H1 (cell line): ENCODE data around the gene RNF151. TPM values are rescaled to one million over a fixed set of nuclear protein-coding genes. Genes with fewer than 3 reads are reported as not detected.

Experiments used
- ASH2L ChIP-seq: fragments of 200-600, 300-600 bp; sonication (generic); IDR thresholded peaks from one replicate; pipeline ENCODE4 v1.7.1; 2017; ENCODE audit warnings: low read length
- CEBPB ChIP-seq: IDR thresholded peaks from 2 replicates; pipeline ENCODE4 v1.6.1; 2012; ENCODE audit warnings: low read depth, low read length
- polyA plus RNA-seq, 7 experiments: library from polyadenylated mRNA; depleted of rRNA in 3 of 7; stranded (reverse) in 5 of 7; unstranded in 2 of 7; fragments of >200 nt in 5 of 7; fragments of 200-250 nt in 2 of 7; gene quantifications; 1 replicate in 5 of 7; 2 replicates in 1 of 7; 4 replicates in 1 of 7; pipeline versions ENCODE4 v1.2.1 to v1.2.3, GENCODE V29; 2011 to 2013; ENCODE audit warnings: missing spikeins in 2 of 7, mixed read lengths in 2 of 7
- total RNA-seq: library from RNA; stranded (reverse); fragmentation: NEBNext Ultra II Directional; extraction: Animal tissue kit (Norgen Biotek cat#: 25700); gene quantifications from 2 replicates; pipeline ENCODE4 v1.2.1, GENCODE V29; 2021
- TF ChIP-seq, protein P1 (sequence below): IDR thresholded peaks from 2 replicates; pipeline ENCODE4 v1.6.1; 2012; ENCODE audit warnings: inconsistent platforms

Gene RNF151
- total and polyA plus RNA-seq, 2 of the 8 experiments (the other 6 are each of a cell fraction or from before 2014, with no cell fraction given) = not detected

DNA sequence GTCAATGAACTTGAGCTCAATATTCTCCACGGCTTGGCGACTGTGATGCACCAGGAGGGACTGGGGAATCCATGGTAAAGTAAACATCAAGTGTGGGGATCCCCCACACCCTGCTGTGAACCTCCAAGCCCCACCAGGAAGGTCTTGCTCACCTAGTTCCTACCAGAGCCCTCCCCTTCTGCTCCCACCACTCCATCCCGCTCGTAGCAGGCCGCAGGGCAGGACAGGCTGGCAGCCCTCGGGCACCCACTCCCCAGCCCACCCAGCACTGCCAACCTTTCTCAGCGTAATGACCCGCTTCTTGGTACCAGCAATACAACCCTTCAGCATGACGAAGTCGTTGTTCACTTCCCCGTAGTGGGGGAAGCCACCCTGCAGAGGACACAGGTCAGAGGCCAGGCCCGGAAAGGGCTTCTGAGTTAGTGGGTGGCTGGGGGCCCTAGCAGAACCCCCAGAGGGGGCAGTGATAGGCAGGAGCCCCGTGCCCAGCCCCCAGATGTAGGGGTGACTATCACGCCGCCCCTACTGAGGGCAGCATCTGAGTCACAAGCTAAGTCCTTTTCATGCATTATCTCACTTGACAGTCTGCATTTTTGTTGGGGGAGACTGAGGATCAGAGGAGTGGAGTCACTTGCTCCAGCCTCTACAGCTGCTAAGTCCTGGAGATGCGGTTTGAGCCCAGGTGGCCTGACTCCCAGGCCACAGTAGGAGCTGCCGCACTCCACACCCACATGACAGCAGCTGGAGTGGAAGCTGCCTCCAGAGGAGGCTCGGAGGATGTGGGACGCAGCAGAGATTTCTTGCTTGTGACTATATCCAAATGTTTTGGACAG lies 20.9 kb upstream of the RNF151 start (continued):
- TF ChIP-seq CEBPB = no peak
- TF ChIP-seq, protein P1, sequence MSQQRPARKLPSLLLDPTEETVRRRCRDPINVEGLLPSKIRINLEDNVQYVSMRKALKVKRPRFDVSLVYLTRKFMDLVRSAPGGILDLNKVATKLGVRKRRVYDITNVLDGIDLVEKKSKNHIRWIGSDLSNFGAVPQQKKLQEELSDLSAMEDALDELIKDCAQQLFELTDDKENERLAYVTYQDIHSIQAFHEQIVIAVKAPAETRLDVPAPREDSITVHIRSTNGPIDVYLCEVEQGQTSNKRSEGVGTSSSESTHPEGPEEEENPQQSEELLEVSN = no peak
- TF ChIP-seq ASH2L = no peak
